HepG2 (cell line): ENCODE data around the gene LUC7L2. TPM values are rescaled to one million over a fixed set of nuclear protein-coding genes. Genes with fewer than 3 reads are reported as not detected.

ENCODE experiments used
- ATAC-seq: fragments of 200-7000 bp; cut with Tn5 transposase; 3 replicates; pipeline ENCODE4 v1.9.1; 2020; ENCODE audit warnings: mild to moderate bottlenecking, moderate library complexity
- BruUV-seq: library from RNA; stranded (reverse); fragments of 400-500 nt; replicated peaks from 2 replicates; lab custom pipeline; 2021; lab: Mats Ljungman, UMichigan
- CTCF ChIA-PET: fragments of 300-600 bp; formaldehyde crosslinking; extraction: SDS; loops from one replicate; lab custom pipeline; 2021; ENCODE audit warnings: low total read pairs, inconsistent platforms, low intra/inter-chr PET ratio; lab: Yijun Ruan, JAX
- POLR2A ChIA-PET: fragments of 350-600 bp; sonication (Branson Sonifier 250); formaldehyde crosslinking; loops from one replicate; lab custom pipeline; 2020; ENCODE audit warnings: antibody characterized with exemption, inconsistent platforms; lab: Yijun Ruan, JAX
- DNase-seq: peaks from one replicate; pipeline ENCODE4 v3.0.0-alpha.2; 2015; ENCODE audit warnings: low spot score
- FAIRE-seq: peaks from 3 replicates; lab custom pipeline; 2011; peaks lifted over from hg19 to GRCh38; lab: Jason Lieb, UNC
- H2AFZ ChIP-seq: one replicate; pipeline ENCODE4 v1.6.1; 2011; ENCODE audit warnings: low read length, inconsistent platforms
- H3K27ac ChIP-seq: fragments of 300-600 bp; 3 replicates; pipeline ENCODE4 v1.8.0; 2011; ENCODE audit warnings: mixed run types, mild to moderate bottlenecking, mixed read lengths, low read length, inconsistent platforms; ENCODE audit not compliant: insufficient read depth; ENCODE audit errors: extremely low read length
- H3K27me3 ChIP-seq, 2 experiments: fragments of 200-600 bp in 1 of 2; 2 replicates in 1 of 2; 3 replicates in 1 of 2; pipeline versions ENCODE4 v1.6.0 to v1.8.0; 2011; ENCODE audit warnings: low read length in 2 of 2, mild to moderate bottlenecking in 2 of 2, moderate library complexity in 2 of 2, inconsistent platforms in 1 of 2; ENCODE audit not compliant: insufficient read depth in 2 of 2, control insufficient read depth in 1 of 2
- H3K36me3 ChIP-seq, 2 experiments: fragments of 200-600 bp in 1 of 2; replicated peaks in 1 of 2; 2 replicates in 1 of 2; 3 replicates in 1 of 2; pipeline versions ENCODE4 v1.5.1 to v1.8.0; 2011; ENCODE audit warnings: low read length in 2 of 2, inconsistent platforms in 1 of 2; ENCODE audit not compliant: insufficient read depth in 2 of 2, control insufficient read depth in 1 of 2
- H3K4me1 ChIP-seq: 2 replicates; pipeline ENCODE4 v1.5.1; 2012; ENCODE audit warnings: low read length, inconsistent platforms; ENCODE audit not compliant: insufficient read depth
- H3K4me2 ChIP-seq: 2 replicates; pipeline ENCODE4 v1.6.0; 2011; ENCODE audit warnings: low read depth, low read length, inconsistent platforms
- H3K4me3 ChIP-seq, 3 experiments: fragments of 200-600 bp in 1 of 3; sonication (generic), shearing (Covaris generic) in 1 of 3; replicated peaks in 1 of 3; 2 replicates each; pipeline ENCODE4 v1.5.1; 2011 to 2016; ENCODE audit warnings: low read length in 3 of 3, inconsistent platforms in 2 of 3, low read depth in 2 of 3, mild to moderate bottlenecking in 2 of 3, control low read depth in 1 of 3, mixed read lengths in 1 of 3; ENCODE audit not compliant: insufficient read depth in 1 of 3
- H3K79me2 ChIP-seq: one replicate; pipeline ENCODE4 v1.6.1; 2011; ENCODE audit warnings: low read length, inconsistent platforms; ENCODE audit not compliant: insufficient read depth
- H3K9ac ChIP-seq: 2 replicates; pipeline ENCODE4 v1.6.0; 2011; ENCODE audit warnings: mild to moderate bottlenecking, low read depth, low read length, inconsistent platforms; ENCODE audit not compliant: insufficient read depth
- H3K9me3 ChIP-seq: 2 replicates; pipeline ENCODE4 v1.5.1; 2012; ENCODE audit warnings: mild to moderate bottlenecking, low read length
- H4K20me1 ChIP-seq: 2 replicates; pipeline ENCODE4 v1.6.0; 2011; ENCODE audit warnings: inconsistent platforms, mild to moderate bottlenecking, low read length, moderate library complexity; ENCODE audit not compliant: insufficient read depth
- ATF7 ChIP-seq, 2 experiments: fragments of 450-650 bp in 1 of 2; sonication (generic) in 1 of 2; formaldehyde crosslinking in 1 of 2; IDR thresholded peaks; 2 replicates each; pipeline versions ENCODE4 v1.4.0 to v1.6.1; 2016 to 2020; ENCODE audit warnings: antibody characterized with exemption in 1 of 2, mild to moderate bottlenecking in 1 of 2, missing genetic modification reagents in 1 of 2
- ELF4 ChIP-seq: sonication (generic); formaldehyde crosslinking; IDR thresholded peaks from 2 replicates; pipeline ENCODE4 v1.5.0; 2020; ENCODE audit warnings: missing genetic modification reagents, mild to moderate bottlenecking, moderate library complexity, borderline replicate concordance
- GTF3A ChIP-seq: sonication (generic); formaldehyde crosslinking; conservative IDR thresholded peaks from 2 replicates; pipeline ENCODE4 v1.4.0; 2020; ENCODE audit warnings: mild to moderate bottlenecking, missing genetic modification reagents
- MBNL3 ChIP-seq: fragments of 250-450 bp; sonication (Bioruptor Pico); conservative IDR thresholded peaks from 2 replicates; pipeline ENCODE4 v1.8.0; 2022; ENCODE audit warnings: mild to moderate bottlenecking, inconsistent platforms
- PAF1 ChIP-seq: IDR thresholded peaks from 2 replicates; pipeline ENCODE4 v1.6.1; 2016; ENCODE audit warnings: missing genetic modification reagents, missing compliant biosample characterization
- PLSCR1 ChIP-seq: sonication (generic); formaldehyde crosslinking; IDR thresholded peaks from 2 replicates; pipeline ENCODE4 v1.5.0; 2020; ENCODE audit warnings: missing genetic modification reagents, mild to moderate bottlenecking, borderline replicate concordance
- SAP130 ChIP-seq: IDR thresholded peaks from 2 replicates; pipeline ENCODE4 v1.6.1; 2016; ENCODE audit warnings: low read depth
- SRSF4 ChIP-seq: fragments of 200-400 bp; formaldehyde crosslinking; IDR thresholded peaks from one replicate; pipeline ENCODE4 v1.6.1; 2018; ENCODE audit warnings: mild to moderate bottlenecking, low read depth, low read length, moderate library complexity; ENCODE audit not compliant: poor library complexity, severe bottlenecking
- SYNCRIP ChIP-seq: fragments of 200-400 bp; formaldehyde crosslinking; IDR thresholded peaks from 2 replicates; pipeline ENCODE4 v1.6.1; 2018; ENCODE audit warnings: mild to moderate bottlenecking, low read depth, low read length; ENCODE audit not compliant: insufficient read depth
- TEAD3 ChIP-seq: optimal IDR thresholded peaks from 2 replicates; pipeline ENCODE3; 2016; ENCODE audit warnings: borderline replicate concordance
- TFDP1 ChIP-seq: IDR thresholded peaks from 2 replicates; pipeline ENCODE4 v1.6.1; 2016; ENCODE audit warnings: missing compliant biosample characterization, missing genetic modification reagents, borderline replicate concordance
- TGIF2 ChIP-seq: IDR thresholded peaks from 2 replicates; pipeline ENCODE4 v1.6.1; 2016; ENCODE audit warnings: control low read depth, missing compliant biosample characterization
- WIZ ChIP-seq: sonication (generic); formaldehyde crosslinking; IDR thresholded peaks from 2 replicates; pipeline ENCODE4 v1.5.1; 2020; ENCODE audit warnings: mild to moderate bottlenecking, missing genetic modification reagents
- ZBTB8A ChIP-seq: sonication (generic); formaldehyde crosslinking; IDR thresholded peaks from 2 replicates; pipeline ENCODE4 v1.4.0; 2020; ENCODE audit warnings: mild to moderate bottlenecking, low read depth, missing genetic modification reagents, borderline replicate concordance
- ZNF260 ChIP-seq: sonication (generic); formaldehyde crosslinking; IDR thresholded peaks from 2 replicates; pipeline ENCODE4 v1.4.0; 2020; ENCODE audit warnings: missing genetic modification reagents, low read depth, mild to moderate bottlenecking, borderline replicate concordance
- ZNF274 ChIP-seq: sonication (generic); formaldehyde crosslinking; IDR thresholded peaks from 2 replicates; pipeline ENCODE4 v1.5.1; 2020; ENCODE audit warnings: mild to moderate bottlenecking, missing genetic modification reagents
- ZNF296 ChIP-seq: sonication (generic); formaldehyde crosslinking; conservative IDR thresholded peaks from 2 replicates; pipeline ENCODE4 v1.5.0; 2020; ENCODE audit warnings: mild to moderate bottlenecking, missing genetic modification reagents
- ZNF512B ChIP-seq: sonication (generic); formaldehyde crosslinking; IDR thresholded peaks from 2 replicates; pipeline ENCODE4 v1.5.1; 2020; ENCODE audit warnings: missing genetic modification reagents, mild to moderate bottlenecking, borderline replicate concordance
- ZNF564 ChIP-seq: sonication (generic); formaldehyde crosslinking; IDR thresholded peaks from 2 replicates; pipeline ENCODE4 v1.8.1; 2023; ENCODE audit warnings: mild to moderate bottlenecking, missing genetic modification reagents
- ZNF780A ChIP-seq: sonication (generic); formaldehyde crosslinking; IDR thresholded peaks from 2 replicates; pipeline ENCODE4 v1.8.0; 2022; ENCODE audit warnings: mild to moderate bottlenecking, missing genetic modification reagents, moderate library complexity
- WGBS: methylation state at CpG from one replicate; pipeline ENCODE4 v1.1.6; 2017; ENCODE audit warnings: low lambda C conversion rate; 5-methylcytosine and 5-hydroxymethylcytosine counted together
- in situ Hi-C: cut with HindIII; loops from 2 replicates; pipeline ENCODE4 v1.10.0; 2017; ENCODE audit warnings: low pct_unique_long_range_greater_than_20kb; ENCODE audit not compliant: extremely low pct_ligation_motif_present
- intact Hi-C: fragments of 100-400 bp; cut with micrococcal nuclease; formaldehyde crosslinking; loops from one replicate; pipeline ENCODE4 v1.10.0; 2022; ENCODE audit not compliant: unreplicated experiment
- polyA plus RNA-seq, 8 experiments: library from polyadenylated mRNA; depleted of rRNA in 3 of 8; stranded (reverse) in 7 of 8; unstranded in 1 of 8; fragments of >200 nt; fragmentation: Illumina TruSeq in 4 of 8; extraction: Trizol in 4 of 8; gene quantifications; 2 replicates each; pipeline versions ENCODE4 v1.2.1 to v1.2.3, GENCODE V29; 2011 to 2016; ENCODE audit warnings: low read depth in 4 of 8, missing spikeins in 1 of 8, mixed read lengths in 1 of 8; ENCODE audit not compliant: insufficient read depth in 1 of 8
- total RNA-seq, 5 experiments: library from RNA; depleted of rRNA; stranded (reverse); fragments of >200 nt; fragmentation: Illumina TruSeq; extraction: Trizol; gene quantifications; 2 replicates each; pipeline ENCODE4 v1.2.3, GENCODE V29; 2016; ENCODE audit warnings: low read depth in 1 of 5

LUC7L2 gene
- total and polyA plus RNA-seq, 2 of the 13 experiments (the other 11 are each of a cell fraction or from before 2014, with no cell fraction given) = 17.9 to 50.7 TPM

- peak overlapping the region; percentile 87 for H2AFZ ChIP-seq
- POLR2A ChIA-PET = interaction anchor here (1.1 to 1.5 kb wide), 4 partner anchors 12 to 38 kb away, joined by 3 to 11 read pairs (median 4); partner anchors contain the start of gene LUC7L2
- 0 out of 2 replicates have a peak, but pooled peaks have one; percentile 26 for TF ChIP-seq SAP130
- TF ChIP-seq TEAD3 (CRISPR knock-in tag) = peak; percentile 44
- no peak for TF ChIP-seq ZNF274 (CRISPR knock-in tag)
- TF ChIP-seq ATF7 (IDR thresholded peaks at IDR 0.05) = no peak
- no peak for TF ChIP-seq ATF7 (CRISPR knock-in tag; IDR thresholded peaks at IDR 0.05)
- no peak for TF ChIP-seq PLSCR1 (CRISPR knock-in tag)
- no peak for TF ChIP-seq PAF1 (CRISPR knock-in tag)
- TF ChIP-seq ZNF512B (CRISPR knock-in tag) = no peak
- no peak for TF ChIP-seq WIZ (CRISPR knock-in tag)
- TF ChIP-seq ELF4 = no peak
- TF ChIP-seq ZNF564 (CRISPR knock-in tag) = no peak
- TF ChIP-seq ZNF780A (CRISPR knock-in tag) = no peak
- TF ChIP-seq SRSF4 = no peak
- TF ChIP-seq TGIF2 (CRISPR knock-in tag) = no peak
- no peak for TF ChIP-seq SYNCRIP
- no peak for TF ChIP-seq ZNF296 (CRISPR knock-in tag)
- TF ChIP-seq TFDP1 = no peak
- TF ChIP-seq GTF3A (CRISPR knock-in tag) = no peak
- TF ChIP-seq MBNL3 = no peak
- no peak for TF ChIP-seq ZBTB8A (CRISPR knock-in tag)
- TF ChIP-seq ZNF260 (CRISPR knock-in tag) = no peak
These were observed 38.5 kb upstream of the LUC7L2 start for GRCh38 chr7:139321071-139321745.

More at GRCh38 chr7:139321071-139321745, 38.5 kb upstream of the LUC7L2 start:
- Histone ChIP-seq H3K4me2 (peak overlapping the region; percentile 87), H3K79me2 (no peaks in the 10 kb centered on the region), H3K36me3 (no peaks in the 10 kb centered on the region), H3K27ac (no peak overlapping the region), H3K9ac (peak overlapping the region; percentile 23; the same call in 1 of the 2 replicates), H3K4me3 (peak overlapping the region; percentile 0 to 57 (median 38); a peak in 5 of 6 replicates), H3K27me3 (no peaks in the 10 kb centered on the region), H3K9me3 (no peaks in the 10 kb centered on the region), H3K4me1 (peaks cover 24% of the 10 kb centered on the region), H4K20me1 (no peaks in the 10 kb centered on the region)
- WGBS = 13% methylated on average over 6 of the region's 11 CpGs
- FAIRE-seq (peak; percentile 81), ATAC-seq (peak; percentile 89), DNase-seq (peak; percentile 56)
- intact Hi-C loops (loop anchor here (2.0 kb wide), 1 partner anchor 38 kb away; the partner anchor contains the start of gene LUC7L2), in situ Hi-C loops (no loop called here)
- BruUV-seq = no TSS peak
- CTCF ChIA-PET = no interaction called here
